HG03108 (cell line): ENCODE data around the gene IL34.
"Not testable (repeated sequence)": the region's sequence is repeated elsewhere in the genome, so short reads cannot be mapped to it uniquely, and the experiment has no call there.

Experiments
- ATAC-seq: cut with Tn5 transposase; IDR thresholded peaks from one replicate; pipeline ENCODE4 v1.9.1; 2021; ENCODE audit warnings: moderate library complexity; ENCODE audit not compliant: unreplicated experiment

The IL34 gene

DNA sequence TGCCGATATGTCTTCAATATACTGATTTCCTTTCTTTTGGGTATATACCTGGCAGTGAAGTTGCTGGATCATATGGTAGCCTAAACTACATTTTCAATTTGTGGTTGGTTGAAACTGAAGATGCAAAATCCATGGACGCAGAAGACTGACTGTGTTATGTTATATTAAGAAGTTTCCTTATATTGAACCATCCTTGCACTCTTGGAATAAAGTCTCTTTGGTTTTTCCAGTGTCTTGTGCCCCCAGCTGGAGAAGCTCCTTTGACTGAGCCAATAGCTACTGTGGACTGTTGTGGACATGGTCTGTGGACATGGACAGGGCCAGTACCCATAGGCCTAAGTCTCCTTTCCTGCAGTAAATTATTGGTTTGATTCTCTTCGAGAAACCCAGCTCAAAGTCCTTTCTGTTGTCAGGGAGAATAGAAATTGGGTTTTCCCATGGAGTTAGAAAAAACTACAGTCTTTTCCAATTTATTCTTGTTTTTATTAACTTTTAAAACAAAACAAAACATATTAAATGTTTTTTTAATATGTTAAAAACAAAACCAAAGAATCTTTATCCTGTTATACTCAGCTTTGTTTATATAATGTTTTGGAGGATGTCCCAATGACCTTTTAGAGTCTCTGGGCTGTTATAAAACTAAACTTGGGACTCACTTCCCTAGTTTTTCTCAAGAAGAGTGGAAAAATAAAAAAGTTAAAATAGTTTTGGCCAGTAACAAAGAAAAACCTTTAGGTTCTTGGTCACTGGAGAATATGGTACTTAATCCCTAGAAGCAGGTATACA is 15.2 kb upstream of the IL34 start:
- no peak for ATAC-seq

DNA sequence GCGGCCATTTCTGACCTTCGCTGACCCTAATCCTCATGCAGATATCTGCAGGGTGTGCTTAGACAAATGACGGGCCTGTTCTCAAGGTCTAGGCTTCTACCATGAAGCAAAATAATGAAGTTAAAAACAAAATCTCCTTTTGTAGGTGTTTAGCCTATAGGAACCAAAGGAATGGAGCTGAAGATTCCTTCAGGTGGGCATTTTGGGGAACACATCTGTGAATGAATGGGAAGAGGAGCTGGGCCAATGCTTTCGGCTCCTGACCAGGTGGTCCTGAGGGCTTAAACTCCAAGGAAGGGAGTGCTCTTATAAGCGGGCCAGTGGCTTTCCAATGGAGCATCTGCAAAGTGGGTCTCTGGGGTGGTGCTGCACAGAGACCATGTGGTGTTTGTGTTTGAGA is 14.1 kb upstream of the IL34 start:
- ATAC-seq, result no peak

DNA sequence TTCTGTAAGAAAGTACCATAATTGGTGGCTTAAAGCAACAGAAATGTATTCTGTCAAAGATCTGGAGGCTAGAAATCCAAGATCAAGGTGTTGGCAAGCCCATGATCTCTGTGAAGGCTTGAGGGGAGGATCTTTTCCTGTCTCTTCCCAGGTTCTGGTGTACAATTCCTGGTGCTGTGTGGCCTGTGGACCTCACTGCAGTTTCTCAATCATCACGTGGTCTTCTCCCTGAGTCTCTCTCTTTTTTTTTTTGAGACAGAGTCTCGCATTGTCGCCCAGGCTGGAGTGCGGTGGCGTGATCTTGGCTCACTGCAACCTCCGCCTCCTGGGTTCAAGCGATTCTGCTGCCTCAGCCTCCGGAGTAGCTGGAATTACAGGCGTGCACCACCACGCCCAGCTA is 12.7 kb upstream of the IL34 start:
- ATAC-seq, result not testable (repeated sequence)

DNA sequence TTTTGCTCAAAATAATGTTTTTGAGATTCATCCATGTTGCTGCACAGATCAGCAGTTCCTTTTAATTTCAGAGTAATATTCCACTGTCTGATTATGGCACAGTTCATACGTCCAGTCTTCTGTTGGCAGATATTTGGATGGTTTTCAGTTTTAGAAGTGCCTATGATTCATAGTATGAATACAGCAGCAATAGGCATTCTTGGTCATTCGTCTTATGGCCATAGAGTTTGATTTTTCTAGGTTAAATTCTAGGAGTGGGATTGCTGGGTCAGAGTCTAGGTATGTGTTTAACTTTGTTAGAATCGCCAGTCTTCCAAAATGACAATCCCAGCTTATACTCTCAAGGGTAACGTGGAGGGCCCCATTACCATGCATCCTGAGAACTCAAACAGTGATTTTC is 11.5 kb upstream of the IL34 start:
- ATAC-seq, result no peak

DNA sequence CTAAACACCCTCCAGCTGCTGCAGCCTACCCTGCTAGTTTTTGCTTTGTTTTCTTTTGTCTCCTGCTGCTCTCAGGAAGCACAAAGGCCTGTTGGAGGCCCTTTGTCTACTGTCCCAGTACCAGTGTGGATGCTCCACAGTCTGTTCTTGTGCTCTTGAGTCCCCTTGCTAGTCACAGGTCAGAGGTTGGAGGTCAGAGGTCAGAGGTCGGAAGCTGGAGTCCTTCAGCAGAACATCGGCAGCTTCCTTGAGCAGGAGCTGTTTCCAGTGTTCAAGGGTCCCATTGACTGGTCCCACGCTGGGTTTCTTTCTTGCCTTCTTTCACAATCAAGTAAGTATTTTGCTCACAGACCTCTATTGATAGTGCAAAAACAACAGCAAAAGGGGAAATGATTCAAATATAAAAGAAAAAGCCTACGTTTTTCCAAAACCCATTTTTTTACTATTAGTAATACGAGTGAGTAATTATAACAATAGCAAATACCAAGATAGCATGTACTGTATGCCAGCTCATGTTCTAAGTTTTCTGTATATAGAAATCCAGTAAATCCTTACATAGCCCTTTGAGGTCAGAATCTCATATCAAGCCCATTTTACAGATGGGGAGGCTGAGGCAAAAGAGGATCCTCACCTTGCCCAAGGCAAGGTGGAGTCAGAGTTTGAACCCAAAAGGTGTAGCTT is 10.9 kb upstream of the IL34 start:
- ATAC-seq, result no peak

DNA sequence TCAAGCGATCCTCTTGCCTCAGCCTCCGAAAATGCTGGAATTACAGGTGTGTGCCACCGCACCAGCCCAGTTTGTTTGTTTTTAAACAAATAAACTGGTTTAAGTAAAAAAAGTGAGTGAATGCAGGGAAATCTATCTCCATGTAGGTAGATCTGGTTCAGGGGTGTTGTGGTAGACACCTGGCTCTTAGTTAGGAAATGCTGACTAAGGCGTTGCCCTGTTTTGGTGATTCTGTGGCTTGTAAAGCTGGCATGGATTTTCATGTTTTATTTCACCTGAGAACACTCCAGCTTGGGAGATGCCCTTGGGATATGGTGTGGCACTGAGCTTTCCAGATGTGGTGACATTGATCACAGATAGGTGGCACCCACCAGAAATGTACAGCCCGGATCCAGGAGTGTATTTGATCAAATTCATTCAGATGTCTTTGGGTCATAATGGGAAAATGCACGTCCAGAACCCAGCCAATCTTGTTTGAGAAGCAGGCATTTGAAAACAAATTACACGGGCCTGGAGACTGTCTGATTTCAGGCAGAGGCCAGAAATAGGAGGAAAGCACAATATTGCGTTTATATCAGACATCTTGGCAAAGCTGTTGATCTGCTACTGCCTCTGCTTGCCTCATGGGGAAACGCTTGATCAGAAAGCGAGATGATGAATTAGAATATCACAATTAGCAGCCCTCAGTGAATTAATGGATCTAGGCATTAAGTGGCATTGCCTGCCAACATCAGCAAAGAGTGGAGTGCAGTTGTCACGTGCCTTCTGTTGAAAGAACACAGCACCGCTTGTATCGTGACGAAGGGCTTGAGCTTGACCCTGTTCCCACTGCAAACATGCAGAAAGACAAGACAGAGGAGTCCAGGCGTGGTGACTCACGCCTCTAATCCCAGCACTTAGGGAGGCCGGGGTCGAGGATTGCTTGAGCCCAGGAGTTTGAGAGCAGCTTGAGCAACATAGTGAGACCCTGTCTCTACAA is 7.3 kb upstream of the IL34 start:
- no peak for ATAC-seq

DNA sequence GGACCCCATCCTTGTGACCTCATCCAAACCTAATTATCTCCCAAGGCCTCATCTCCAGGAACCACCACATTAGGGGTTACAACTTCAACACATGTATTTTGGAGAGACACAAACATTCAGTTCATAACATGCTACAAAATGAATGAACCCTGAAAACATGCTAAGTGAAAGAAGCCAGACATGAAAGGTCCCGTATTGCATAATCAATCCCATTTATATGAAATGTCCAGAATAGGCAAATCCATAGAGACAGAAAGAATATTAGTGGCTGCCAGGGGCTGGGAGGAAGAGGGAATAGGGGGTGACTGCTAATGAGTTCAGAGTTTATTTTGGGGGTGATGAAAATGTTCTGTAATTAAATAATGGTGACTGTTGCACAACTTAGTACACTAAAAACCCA is 3.7 kb upstream of the IL34 start:
- ATAC-seq, result no peak

DNA sequence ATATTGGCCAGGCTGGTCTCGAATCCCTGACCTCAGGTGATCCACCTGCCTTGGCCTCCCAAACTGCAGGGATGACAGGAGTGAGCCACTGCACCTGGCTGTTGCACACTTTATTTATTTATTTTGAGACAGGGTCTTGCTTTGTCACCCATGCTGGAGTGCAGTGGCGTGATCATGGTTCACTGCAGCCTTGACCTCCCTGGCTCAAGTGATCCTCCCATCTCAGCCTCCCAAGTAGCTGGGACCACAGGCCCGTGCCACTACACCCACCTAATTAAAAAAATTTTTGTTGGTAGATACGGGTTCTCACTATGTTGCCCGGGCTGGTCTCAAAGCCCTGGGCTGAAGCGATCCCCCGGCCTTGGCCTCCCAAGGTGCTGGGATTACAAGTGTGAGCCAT is 3.1 kb upstream of the IL34 start:
- not testable (repeated sequence) for ATAC-seq

DNA sequence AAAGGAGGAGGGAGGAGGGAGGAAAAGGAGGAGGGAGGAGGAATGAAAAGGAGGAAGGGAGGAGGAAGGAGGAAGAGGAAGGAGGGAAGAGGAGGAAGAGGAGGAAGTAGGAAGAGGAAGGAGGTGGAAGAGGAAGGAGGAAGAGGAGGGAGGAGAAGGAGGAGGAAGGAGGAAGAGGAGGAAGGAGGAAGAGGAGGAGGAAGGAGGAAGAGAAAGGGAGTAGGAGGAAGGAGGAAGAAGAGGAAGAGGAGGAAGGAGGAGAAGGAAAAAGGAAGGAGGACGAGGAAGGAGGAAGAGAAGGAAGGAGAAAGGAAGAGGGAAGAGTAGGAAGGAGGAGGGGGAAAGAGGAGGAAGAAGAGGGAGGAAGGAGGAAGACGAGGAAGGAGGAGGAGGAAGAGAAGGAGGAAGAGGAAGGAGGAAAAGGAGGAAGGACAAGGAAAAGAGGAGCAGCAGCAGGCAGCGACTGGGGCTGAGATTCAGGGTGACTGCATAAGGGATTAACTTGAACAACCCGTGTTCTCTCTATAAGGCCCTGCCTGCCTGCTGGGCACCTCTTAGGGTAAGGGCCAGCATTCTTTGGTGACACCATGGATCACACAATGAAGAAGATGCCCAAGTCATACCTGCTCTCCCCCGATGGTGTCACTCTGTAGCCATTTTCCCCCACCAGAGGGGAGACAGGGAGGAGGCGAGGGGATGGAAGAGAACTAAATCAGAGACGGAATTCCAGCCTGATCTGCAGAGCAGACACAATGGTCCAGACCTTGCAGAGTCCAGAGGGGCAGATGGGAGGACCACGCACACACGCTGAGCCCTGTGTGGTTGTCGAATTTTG is 1.4 kb upstream of the IL34 start:
- no peak for ATAC-seq

DNA sequence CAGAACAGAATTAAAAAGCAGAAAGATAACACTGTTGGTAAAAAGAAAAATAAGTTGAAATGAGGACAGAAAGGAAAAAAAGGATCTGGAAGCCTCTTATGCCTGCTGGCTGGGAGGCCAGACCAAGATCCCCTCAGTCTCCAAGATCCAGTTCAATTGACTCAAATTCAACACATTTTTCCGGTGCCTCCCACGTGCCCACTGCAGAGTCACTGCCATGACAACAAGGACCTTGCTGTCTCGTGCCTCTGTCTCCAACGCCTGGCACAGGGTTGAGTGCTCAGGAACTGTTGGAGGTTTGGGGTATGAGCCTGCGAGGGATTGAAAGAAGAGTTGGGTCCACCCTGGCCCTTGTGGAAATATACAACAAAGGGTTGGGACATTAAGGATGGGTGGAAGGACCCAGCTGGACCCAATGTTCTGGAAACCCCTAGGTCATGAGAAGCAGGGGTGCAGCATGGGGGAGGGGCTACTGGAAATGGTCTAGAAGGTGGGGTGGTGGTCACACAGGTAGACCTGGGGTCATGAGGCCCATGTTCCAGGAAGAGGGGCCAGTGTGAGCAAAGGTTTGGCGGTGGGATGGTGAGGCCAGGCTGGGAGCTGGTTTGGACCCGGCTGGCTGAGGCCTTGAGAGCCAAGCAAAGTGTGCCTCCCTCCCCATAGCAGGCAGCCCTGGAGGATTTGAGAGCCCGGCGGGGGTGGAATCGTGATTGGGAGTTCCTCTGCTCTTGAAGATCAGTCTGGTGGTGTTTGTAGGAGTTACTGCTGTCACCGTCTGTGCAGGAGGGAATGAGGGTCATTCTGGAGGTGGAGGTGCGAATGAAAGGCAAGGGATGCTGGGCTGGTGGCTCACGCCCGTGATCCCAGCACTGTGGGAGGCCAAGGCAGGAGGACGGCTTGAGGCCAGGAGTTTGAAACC is 1.3 kb downstream of the IL34 start:
- ATAC-seq, result no peak

DNA sequence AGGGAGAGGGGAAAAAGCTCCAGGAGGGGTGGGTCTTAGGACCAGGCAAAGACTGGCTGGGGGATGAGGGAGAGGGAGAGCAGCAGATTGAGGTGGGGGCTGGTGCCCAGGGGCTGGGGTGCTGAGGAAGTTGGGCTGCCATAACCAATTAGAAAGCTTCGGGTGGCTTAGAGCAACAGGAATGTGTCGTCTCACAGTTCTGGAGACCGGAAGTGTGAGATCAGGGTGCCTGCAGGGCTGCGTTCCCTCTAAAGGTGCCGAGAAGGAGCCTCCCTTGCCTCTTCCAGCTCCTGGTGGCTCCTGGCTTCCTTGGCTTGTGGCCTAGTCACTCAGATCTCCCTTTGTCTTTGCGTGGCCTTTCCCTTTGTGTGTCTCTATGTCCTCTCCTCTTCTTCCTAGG is 2.2 kb downstream of the IL34 start:
- no peak for ATAC-seq

DNA sequence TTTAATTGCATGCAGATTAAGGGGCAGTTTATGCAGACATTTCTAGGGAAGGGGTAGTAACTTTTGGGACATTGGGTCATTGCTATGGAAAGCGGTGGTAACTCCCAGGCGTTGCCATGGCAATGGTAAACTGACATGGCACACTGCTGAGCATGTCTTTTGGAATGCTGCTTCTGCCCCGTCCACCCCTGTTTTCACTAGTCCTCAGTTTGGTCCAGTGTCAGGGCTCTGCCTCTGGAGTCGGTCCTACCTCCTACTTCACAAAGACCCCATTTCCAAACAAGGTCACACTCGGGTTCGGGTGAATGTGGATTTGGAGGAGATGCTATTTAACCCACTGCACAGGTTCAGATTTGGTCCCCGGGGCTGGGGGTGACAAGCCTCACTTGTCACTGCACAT is 2.9 kb downstream of the IL34 start:
- ATAC-seq, result no peak

DNA sequence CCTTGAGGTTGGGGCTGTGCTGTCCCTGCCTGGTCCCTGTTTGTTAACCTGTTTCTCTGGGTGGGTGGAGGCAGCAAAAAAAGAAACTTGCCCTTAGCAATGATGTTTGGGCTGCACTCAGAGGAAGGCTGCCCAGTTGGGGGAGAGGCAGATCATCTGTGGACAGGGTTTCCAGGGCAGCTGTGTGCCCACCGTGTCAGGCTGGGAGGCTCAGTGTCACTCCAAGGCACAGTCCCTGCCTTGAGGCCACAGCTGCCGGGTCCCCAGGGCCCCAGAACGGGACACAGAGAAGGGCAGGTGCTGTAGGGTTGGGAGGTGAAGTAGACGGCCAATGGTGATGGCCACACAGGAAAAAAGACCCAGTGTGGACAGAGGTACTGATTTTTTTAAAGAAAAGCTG is 3.9 kb downstream of the IL34 start:
- ATAC-seq, result no peak

DNA sequence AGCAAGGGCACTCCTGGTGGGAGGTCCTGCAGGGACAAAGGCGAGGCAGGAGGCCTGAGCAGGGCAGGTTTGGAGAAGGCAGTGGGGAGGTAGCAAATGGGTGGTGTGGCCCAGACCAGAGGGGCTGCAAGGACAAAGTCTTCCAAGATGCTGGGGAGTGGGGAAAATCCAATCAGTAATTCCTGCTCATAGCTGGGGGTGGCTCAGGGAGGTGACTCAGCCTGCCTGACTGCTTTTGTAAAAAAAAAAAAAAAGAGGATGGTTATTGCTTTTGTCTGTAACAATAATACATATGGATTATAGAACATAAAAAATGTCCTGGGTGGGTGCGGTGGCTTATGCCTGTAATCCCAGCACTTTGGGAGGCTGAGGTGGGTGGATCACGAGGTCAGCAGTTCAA is 5.2 kb downstream of the IL34 start:
- no peak for ATAC-seq

DNA sequence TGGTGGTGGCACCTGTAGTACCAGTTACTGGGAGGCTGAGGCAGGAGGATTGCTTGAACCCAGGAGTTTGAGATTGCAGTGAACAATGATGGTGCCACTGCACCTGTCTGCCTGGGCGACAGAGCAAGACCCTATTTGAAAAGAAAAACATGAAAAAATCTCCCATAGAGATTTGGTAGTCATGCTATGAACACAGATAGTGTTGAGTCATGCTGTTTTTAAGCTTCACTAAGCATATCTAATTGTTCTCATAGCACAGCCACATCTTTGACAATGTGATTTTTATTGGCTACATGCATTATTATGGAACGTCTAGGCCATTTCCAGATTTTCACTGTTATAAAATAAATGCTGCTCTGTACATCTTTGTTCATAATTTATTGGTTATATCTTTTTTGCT is 6.0 kb downstream of the IL34 start:
- no peak for ATAC-seq

DNA sequence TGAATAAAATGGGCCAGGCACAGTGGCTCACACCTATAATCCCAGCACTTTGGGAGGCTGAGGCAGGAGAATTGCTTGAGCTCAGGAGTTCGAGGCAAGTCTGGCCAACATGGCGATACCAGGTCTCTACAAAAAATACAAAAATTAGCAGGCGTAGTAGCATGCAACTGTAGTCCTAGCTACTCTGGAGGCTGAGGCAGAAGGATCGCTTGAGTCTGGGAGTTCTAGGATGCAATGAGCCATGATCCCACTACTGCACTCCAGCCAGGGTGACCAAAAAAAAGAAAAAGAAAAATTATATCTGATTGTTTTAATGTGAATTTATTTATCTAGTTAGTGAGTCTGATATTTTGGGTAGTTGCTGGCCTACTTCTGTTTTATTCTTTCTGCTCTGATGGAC is 7.0 kb downstream of the IL34 start:
- ATAC-seq, result no peak

DNA sequence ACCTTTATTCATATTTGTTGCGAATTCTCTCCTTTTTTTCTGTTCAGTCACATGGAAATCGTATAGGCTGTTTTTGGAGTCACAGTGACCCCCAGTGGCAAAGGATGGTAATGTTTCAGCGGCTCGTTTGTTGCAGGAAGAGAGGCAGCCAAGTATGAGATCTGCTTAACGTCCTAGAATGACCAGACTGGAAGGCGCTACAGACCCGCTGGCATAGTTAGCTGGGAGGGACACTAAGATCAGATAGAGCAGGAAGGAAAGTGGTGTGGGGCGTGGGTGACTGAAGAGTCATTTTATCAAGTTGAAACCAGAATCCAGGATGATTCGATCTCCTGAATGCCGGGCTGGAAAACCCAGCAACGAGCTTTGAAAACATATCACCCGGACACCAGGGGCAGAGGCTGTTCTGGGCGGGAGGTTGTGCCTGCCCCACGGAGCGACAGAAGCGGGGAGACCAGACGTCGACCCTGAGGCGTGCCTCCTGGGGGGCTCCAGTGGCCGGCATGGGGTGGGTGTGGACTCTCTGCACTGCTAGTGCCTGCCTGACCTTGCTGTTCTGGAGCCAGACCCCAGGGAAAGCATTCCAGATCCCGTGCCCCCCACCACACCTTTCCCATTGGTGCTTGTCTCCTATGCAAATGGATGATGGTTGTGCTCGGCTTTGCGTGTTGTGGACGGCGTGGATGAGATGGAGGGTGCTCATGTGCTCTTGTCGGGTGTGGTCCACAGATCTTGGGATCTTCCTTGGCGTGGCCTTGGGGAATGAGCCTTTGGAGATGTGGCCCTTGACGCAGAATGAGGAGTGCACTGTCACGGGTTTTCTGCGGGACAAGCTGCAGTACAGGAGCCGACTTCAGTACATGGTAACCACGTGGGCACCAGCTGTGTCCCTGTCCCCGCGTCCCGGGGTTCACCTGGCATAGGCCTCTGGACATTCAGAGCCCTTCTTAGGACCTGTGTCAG is 7.7 kb downstream of the IL34 start:
- no peak for ATAC-seq

DNA sequence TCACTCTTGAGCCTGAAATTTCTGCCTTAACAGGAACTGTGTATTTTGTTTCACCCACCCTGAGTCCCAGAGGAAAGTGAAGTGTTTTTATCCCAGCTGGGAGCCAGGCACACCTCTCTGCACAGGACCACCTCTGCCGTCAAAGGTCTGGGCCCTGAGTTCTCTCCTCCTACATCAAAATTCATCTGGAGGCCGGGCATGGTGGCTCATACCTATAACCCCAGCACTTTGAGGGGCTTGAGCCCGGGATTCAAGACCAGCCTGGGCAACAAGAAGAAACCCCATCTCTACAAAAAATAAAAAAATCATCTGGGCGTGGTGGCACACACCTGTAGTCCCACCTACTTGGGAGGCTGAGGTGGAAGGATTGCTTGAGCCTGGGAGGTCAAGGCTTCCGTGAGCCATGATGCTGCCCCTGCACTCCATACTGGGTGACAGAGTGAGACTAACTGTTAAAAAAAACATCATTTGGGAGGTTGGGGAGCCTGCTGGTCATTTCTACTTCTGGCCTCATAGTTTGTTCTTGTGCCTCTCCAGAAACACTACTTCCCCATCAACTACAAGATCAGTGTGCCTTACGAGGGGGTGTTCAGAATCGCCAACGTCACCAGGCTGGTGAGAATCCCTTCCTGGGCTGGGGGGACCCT is 9.8 kb downstream of the IL34 start:
- no peak for ATAC-seq
